ENCODE results near the gene LRCH3.

The LRCH3 gene

DNA sequence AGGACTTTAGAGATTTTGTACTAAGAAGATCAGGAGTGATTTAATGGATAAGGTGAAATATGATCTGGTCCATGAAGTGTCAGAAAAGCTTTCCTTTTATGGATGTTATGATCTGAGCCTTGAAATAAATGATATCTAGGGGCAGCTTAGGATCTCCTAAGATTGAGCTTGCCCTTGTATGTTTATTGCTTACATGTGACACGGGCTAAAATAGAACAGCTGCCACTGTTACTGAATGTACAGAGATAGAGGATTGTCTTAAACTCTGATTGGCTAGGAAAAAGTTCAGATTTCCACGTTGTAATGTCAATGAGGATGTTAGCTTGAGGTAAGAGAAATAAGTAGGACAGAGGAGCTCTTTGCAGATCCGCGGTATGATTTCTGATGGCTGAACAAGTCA is 32.5 kb upstream of the LRCH3 start:
- Histone ChIP-seq H3K9me3 (replicated peaks; ENCODE audit: insufficient read depth, low read length) (no peaks in the 10 kb centered on the region), H3K36me3 (replicated peaks; ENCODE audit: insufficient read depth, low read length) (no peaks in the 10 kb centered on the region)

DNA sequence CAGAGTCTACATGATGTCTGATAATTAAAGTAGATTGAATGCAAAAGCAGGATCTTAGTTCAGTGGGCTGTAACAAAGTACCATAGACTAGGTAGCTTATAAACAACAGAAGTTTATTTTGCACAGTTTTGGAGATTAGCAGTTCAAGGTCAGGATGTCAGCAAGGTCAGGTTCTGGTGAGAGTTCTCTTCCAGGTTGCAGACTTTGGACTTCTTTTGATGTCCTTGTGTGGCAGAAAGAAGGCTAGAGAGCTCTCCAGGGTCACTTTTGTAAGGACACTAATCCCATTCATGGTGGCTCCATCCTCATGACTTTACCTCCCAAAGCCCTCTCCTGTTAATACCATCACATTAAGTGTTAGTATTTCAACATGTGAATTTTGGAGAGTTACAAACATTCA is 29.3 kb upstream of the LRCH3 start:
- H3K9me2 ChIP-seq (replicated peaks; ENCODE audit: insufficient read depth, low read length) = no peaks in the 10 kb centered on the region
- no peak overlapping the region for H3K27ac ChIP-seq (ENCODE audit: low read length)
- no peak for DNase-seq
- H3K9ac ChIP-seq (ENCODE audit: low read length) = no peak overlapping the region
- H3K9me3 ChIP-seq (replicated peaks; ENCODE audit: insufficient read depth, low read length) = no peaks in the 10 kb centered on the region
- H3K27me3 ChIP-seq (replicated peaks; ENCODE audit: insufficient read depth, low read length) = no peaks in the 10 kb centered on the region
- H3K4me2 ChIP-seq (ENCODE audit: low read depth, low read length) = no peak overlapping the region
- H3K4me3 ChIP-seq (ENCODE audit: low read length) = no peak overlapping the region
- H2AFZ ChIP-seq (ENCODE audit: low read length) = no peak overlapping the region
- H4K20me1 ChIP-seq (ENCODE audit: insufficient read depth, low read length) = no peaks in the 10 kb centered on the region
- peaks cover 23% of the 10 kb centered on the region; the same call in 1 of the 2 replicates for H3K79me2 ChIP-seq (ENCODE audit: low read length)
- no peaks in the 10 kb centered on the region for H3K36me3 ChIP-seq (replicated peaks; ENCODE audit: insufficient read depth, low read length)
- H3K4me1 ChIP-seq (ENCODE audit: low read length) = no peaks in the 10 kb centered on the region
- TF ChIP-seq EZH2phosphoT487 (IDR thresholded peaks at IDR 0.05; ENCODE audit: low read length) = no peak
- TF ChIP-seq EZH2 (optimal IDR thresholded peaks at IDR 0.05; ENCODE audit: low read depth, low read length) = no peak
- no peak for TF ChIP-seq CTCF (IDR thresholded peaks at IDR 0.05; ENCODE audit: low read length)
- H3F3A ChIP-seq (ENCODE audit: insufficient read depth, low read length) = no peaks in the 10 kb centered on the region

More for the DNA sequence above, 32.5 kb upstream of the LRCH3 start:
- Histone ChIP-seq H3K79me2 (ENCODE audit: low read length) (peaks cover 52% of the 10 kb centered on the region), H3K27me3 (replicated peaks; ENCODE audit: insufficient read depth, low read length) (no peaks in the 10 kb centered on the region), H4K20me1 (ENCODE audit: insufficient read depth, low read length) (no peaks in the 10 kb centered on the region), H3K4me3 (ENCODE audit: low read length) (no peak overlapping the region), H3K9me2 (replicated peaks; ENCODE audit: insufficient read depth, low read length) (no peaks in the 10 kb centered on the region), H3F3A (ENCODE audit: insufficient read depth, low read length) (no peaks in the 10 kb centered on the region), H3K27ac (ENCODE audit: low read length) (no peak overlapping the region), H3K4me1 (ENCODE audit: low read length) (no peaks in the 10 kb centered on the region), H3K9ac (ENCODE audit: low read length) (no peak overlapping the region), H3K4me2 (ENCODE audit: low read depth, low read length) (no peak overlapping the region), H2AFZ (ENCODE audit: low read length) (no peak overlapping the region)
- no peak for DNase-seq
- TF ChIP-seq CTCF (IDR thresholded peaks at IDR 0.05; ENCODE audit: low read length) = no peak
- TF ChIP-seq EZH2 (optimal IDR thresholded peaks at IDR 0.05; ENCODE audit: low read depth, low read length) = no peak
- no peak for TF ChIP-seq EZH2phosphoT487 (IDR thresholded peaks at IDR 0.05; ENCODE audit: low read length)

DNA sequence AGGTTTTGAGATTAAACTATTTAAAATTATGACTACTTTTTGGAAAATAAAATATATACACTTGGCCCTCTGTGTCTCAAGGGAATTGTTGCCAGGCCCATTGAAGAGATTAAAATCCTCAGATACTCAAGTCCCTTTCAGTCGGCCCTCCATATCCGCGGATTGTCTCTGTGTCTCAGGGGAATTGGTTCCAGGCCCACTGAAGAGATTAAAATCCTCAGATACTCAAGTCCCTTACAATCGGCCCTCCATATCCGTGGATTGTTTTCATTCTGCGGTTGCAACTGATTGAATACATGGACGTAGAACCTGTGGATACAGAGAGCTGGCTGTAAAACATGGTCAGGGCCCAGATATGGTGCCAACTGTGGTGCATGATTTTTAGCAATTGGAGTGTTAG is 15.7 kb upstream of the LRCH3 start:
- Histone ChIP-seq H3F3A (ENCODE audit: insufficient read depth, low read length) (no peaks in the 10 kb centered on the region), H3K4me2 (ENCODE audit: low read depth, low read length) (no peak overlapping the region), H3K9ac (ENCODE audit: low read length) (no peak overlapping the region), H3K4me3 (ENCODE audit: low read length) (no peak overlapping the region), H3K27ac (ENCODE audit: low read length) (no peak overlapping the region), H4K20me1 (ENCODE audit: insufficient read depth, low read length) (no peaks in the 10 kb centered on the region), H3K27me3 (replicated peaks; ENCODE audit: insufficient read depth, low read length) (no peaks in the 10 kb centered on the region), H3K9me2 (replicated peaks; ENCODE audit: insufficient read depth, low read length) (no peaks in the 10 kb centered on the region), H3K36me3 (replicated peaks; ENCODE audit: insufficient read depth, low read length) (0 out of 2 replicates have a peak, but pooled peaks cover 7% of the 10 kb centered on the region), H3K79me2 (ENCODE audit: low read length) (no peaks in the 10 kb centered on the region), H2AFZ (ENCODE audit: low read length) (no peak overlapping the region), H3K4me1 (ENCODE audit: low read length) (no peaks in the 10 kb centered on the region), H3K9me3 (replicated peaks; ENCODE audit: insufficient read depth, low read length) (no peaks in the 10 kb centered on the region)
- no peak for DNase-seq
- TF ChIP-seq EZH2phosphoT487 (IDR thresholded peaks at IDR 0.05; ENCODE audit: low read length) = no peak

DNA sequence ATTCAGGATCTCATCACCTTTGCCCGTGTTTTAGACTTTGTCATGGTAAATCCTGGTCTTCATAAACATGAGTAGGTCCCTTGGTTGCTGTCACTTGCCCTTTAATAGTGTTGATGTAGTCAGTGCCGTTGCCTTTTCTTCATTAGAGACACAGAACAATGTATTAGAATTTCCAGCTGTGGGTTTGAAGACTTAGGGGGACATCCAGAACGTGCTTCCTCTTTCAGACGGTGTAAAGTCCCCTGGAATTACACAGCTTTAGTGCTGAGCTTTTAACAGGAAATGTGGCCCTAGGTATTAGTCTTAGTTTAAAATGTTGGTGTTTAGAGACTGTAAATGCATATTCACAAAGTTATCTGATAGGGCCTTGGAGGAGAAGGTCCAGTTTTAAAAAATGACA is 8.8 kb upstream of the LRCH3 start:
- Histone ChIP-seq H3K4me3 (ENCODE audit: low read length) (no peak overlapping the region), H3K9me3 (replicated peaks; ENCODE audit: insufficient read depth, low read length) (no peaks in the 10 kb centered on the region), H3K79me2 (ENCODE audit: low read length) (no peaks in the 10 kb centered on the region), H3K4me2 (ENCODE audit: low read depth, low read length) (no peak overlapping the region), H4K20me1 (ENCODE audit: insufficient read depth, low read length) (no peaks in the 10 kb centered on the region), H3F3A (ENCODE audit: insufficient read depth, low read length) (no peaks in the 10 kb centered on the region), H3K36me3 (replicated peaks; ENCODE audit: insufficient read depth, low read length) (0 out of 2 replicates have a peak, but pooled peaks cover 6% of the 10 kb centered on the region), H3K9ac (ENCODE audit: low read length) (no peak overlapping the region), H3K9me2 (replicated peaks; ENCODE audit: insufficient read depth, low read length) (no peaks in the 10 kb centered on the region), H2AFZ (ENCODE audit: low read length) (no peak overlapping the region), H3K27me3 (replicated peaks; ENCODE audit: insufficient read depth, low read length) (no peaks in the 10 kb centered on the region), H3K27ac (ENCODE audit: low read length) (no peak overlapping the region), H3K4me1 (ENCODE audit: low read length) (no peaks in the 10 kb centered on the region)
- no peak for DNase-seq
- no peak for TF ChIP-seq CTCF (IDR thresholded peaks at IDR 0.05; ENCODE audit: low read length)
- no peak for TF ChIP-seq EZH2 (optimal IDR thresholded peaks at IDR 0.05; ENCODE audit: low read depth, low read length)
- no peak for TF ChIP-seq EZH2phosphoT487 (IDR thresholded peaks at IDR 0.05; ENCODE audit: low read length)
